ENCODE results near the gene YBEY.
"Not testable (repeated sequence)": the region's sequence is repeated elsewhere in the genome, so short reads cannot be mapped to it uniquely, and the experiment has no call there.

Gene YBEY

GRCh38 chr21:46308431-46308830, 22.3 kb downstream of the YBEY start:
- no peak for DNase-seq

- DNase-seq, result not testable (repeated sequence)
Observed at GRCh38 chr21:46310260-46310659, 24.1 kb downstream of the YBEY start.

GRCh38 chr21:46311568-46311967, 25.4 kb downstream of the YBEY start:
- DNase-seq, result no peak

DNA sequence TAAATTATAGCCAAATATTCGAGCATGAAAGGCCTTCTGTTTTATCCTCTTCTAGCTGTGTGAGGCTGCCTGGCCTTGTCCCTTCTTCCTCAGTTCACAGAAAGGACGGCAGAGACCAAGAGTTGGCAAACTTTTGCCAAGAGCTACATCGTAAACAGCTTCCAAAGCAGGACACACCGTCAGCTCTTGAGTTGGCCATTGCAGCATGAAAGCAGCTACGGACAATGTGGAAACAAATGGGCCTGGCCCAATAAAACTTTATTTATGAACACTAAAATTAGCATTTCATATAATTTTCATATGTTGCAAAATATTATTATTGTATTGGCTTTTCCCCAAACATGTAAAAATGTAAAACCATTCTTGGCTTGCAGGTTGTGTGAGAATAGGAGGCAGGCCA, 26.8 kb downstream of the YBEY start:
- DNase-seq, result no peak

- DNase-seq, result no peak
Observed at GRCh38 chr21:46314441-46315020, 28.4 kb downstream of the YBEY start.

GRCh38 chr21:46316708-46317324, 30.7 kb downstream of the YBEY start:
- no peak for DNase-seq

- peak; percentile 90 for DNase-seq
Observed at GRCh38 chr21:46317710-46318463, 31.7 kb downstream of the YBEY start.

DNA sequence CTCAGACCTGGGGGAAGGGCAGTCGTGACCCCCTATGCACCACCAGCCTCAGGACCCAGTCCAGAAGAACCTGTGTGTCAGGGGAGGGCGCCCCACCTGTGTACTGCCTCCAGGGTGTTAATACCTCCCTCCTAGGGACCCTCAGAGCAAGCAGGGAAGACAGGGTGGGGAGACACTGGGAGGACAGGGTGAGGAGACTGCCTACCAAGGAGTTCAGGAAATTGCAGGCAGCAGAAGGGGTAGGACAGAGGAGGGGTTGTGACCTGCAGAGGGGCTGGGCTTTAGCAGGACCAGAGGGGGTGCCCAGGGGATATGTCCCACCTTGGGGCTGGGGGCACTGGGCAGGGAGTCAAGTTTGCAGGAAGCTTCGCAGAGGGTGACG, 32.3 kb downstream of the YBEY start:
- DNase-seq, result no peak

DNA sequence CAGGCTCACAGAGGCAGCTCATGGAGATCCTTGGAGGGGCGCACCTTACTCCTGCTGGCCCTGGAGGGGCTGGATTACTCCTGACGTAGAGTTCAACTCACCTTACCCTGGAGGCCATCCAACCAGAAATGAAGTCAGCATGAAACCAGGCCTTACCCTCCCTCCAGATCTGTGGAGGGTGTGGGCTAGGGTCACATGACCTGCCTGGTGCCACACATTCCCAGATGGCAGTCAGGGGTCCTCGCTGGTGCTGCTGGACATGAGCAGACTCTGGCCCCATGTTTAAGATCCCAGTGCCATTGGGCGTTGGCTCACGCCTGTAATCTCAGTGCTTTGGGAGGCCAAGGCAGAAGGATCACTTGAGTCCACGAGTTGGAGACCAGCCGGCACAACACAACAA, 33.0 kb downstream of the YBEY start:
- DNase-seq, result no peak

DNA sequence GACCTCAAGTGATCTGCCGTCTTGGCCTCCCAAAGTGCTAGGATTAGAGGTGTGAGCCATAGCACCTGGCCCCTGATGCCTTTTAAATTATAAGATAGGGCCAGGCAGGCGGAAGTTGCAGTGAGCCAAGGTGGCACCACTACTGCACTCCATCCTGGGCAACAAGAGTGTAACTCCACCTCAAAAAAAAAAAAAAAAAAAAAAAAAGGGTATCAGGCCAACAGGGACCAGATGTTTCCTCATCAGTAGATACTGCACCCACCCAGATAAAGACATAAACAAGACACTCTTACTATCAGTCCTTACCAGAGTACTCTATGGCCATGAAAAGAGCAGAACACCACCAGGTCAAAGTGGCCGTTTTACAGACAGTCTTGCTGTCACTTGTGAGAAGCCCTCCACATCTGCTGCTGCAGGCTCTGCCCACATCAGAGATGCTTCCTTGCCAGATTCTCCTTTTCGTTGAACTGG, 34.2 kb downstream of the YBEY start:
- no peak for DNase-seq

- DNase-seq, result peak; percentile 26
Observed at GRCh38 chr21:46322351-46323226, 36.4 kb downstream of the YBEY start.

GRCh38 chr21:46323227-46323709, 37.1 kb downstream of the YBEY start:
- peak; percentile 25 for DNase-seq

- peak; percentile 95 for DNase-seq
Observed at GRCh38 chr21:46323710-46324389, 37.7 kb downstream of the YBEY start, which contains the start of the genes C21orf58 and PCNT. TSS of gene C21orf58 (minus strand) at chr21:46323870. CDS start at chr21:46322738, 1,132 bp downstream. TSS of gene PCNT (plus strand) at chr21:46324156. CDS start at chr21:46324229, 73 bp downstream.

GRCh38 chr21:46324390-46325072, 38.4 kb downstream of the YBEY start:
- DNase-seq, result peak; percentile 72

DNA sequence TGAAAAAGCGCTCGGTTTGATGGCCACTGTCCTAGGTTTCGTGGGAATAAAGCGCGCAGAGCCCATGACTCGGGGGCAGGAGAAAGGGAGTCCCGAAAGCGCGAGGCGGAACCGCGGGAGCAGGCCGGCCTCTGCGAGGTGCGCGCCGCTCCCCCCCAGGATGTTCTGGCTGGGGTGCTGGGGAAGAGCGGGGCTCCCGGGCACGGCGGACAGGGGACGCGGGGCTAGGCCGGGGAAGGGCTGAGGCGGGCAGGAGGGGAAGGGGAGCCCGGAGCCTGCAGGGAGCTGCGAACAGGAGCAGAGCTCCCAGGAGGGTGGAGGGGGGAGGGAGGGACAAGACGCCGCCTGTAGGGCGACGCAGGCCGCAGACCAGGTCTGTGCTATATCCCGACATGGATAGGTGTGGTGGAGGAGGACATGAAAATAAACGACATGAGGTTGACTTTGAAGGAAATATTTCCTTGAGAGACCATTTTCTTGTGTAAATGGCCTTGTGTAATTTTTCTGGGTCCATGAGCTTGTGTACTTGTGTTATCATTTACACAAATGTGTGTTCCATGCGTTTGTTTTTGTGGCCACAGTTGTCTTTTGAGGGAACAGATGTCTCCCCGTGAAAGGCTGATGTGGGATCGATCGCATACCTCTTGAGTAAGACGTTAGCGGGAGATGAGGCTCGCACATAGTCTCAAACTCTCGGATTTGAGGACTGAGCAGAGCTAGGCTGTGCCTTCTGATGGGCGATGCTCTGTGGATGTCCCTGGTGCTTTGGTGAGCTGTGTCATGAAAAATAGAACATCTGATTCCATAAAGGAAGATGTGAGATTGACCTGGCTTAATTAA, 39.2 kb downstream of the YBEY start:
- DNase-seq, result peak; percentile 46

- DNase-seq, result peak; percentile 64
Observed at GRCh38 chr21:46326110-46326703, 40.1 kb downstream of the YBEY start.

DNA sequence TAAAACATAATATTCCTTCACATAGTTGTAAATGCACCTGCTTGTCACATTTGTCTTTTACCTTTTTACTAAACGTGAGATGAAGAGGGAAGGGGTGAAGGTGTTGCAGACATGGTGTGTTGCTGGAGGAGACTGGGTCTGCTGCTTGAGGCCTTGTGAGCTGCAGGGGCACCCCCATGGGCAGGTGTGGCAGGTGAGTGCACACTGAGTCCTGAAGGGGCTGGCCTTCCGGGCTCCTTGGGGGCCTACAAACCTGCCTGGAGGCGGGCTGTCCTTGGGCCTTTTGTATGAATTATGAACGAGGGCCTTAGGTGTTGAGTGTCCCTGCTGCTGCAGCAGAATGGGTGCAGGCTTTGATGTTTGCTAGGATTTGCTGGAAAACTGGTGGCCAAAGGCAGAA, 41.6 kb downstream of the YBEY start:
- no peak for DNase-seq

DNA sequence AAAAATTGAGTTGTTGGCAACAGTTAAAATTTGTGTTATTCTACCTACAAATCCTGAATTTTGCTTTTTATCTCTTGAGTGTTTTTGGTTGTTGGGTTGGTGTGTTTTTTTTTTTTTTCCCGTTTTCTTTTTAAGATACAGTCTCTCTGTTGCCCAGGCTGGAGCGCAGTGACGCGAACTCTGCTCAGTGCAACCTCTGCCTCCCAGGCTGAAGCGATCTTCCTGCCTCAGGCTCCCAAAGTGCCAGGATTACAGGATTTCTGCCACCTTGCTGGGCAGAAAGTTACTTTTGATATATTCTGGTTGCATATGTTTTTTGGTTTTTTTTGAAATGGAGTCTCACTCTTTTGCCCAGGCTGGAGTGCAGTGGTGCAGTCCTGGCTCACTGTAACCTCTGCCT, 42.0 kb downstream of the YBEY start:
- no peak for DNase-seq

DNA sequence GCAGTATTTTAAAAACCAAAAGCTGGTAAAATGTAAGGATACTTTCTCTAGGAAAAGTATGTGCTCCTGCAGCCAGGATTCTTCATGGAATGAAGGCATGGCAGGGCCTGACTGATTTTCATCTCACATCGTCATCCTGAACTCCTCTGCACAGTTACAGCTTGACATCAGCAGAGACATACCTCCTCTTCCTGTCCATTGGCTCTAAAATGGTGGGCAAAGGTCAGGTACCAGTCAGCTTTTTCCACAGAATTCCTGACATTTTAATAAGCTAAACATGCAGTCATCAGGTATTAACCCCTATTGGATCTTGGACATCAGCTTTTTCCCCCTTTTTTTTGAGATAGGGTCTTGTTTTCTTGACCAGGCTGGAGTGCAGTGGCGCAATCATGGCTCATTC, 43.7 kb downstream of the YBEY start:
- no peak for DNase-seq
